ENCODE results near the gene MYOF.
"Not testable (repeated sequence)": the region's sequence is repeated elsewhere in the genome, so short reads cannot be mapped to it uniquely, and the experiment has no call there.

Gene MYOF

DNA sequence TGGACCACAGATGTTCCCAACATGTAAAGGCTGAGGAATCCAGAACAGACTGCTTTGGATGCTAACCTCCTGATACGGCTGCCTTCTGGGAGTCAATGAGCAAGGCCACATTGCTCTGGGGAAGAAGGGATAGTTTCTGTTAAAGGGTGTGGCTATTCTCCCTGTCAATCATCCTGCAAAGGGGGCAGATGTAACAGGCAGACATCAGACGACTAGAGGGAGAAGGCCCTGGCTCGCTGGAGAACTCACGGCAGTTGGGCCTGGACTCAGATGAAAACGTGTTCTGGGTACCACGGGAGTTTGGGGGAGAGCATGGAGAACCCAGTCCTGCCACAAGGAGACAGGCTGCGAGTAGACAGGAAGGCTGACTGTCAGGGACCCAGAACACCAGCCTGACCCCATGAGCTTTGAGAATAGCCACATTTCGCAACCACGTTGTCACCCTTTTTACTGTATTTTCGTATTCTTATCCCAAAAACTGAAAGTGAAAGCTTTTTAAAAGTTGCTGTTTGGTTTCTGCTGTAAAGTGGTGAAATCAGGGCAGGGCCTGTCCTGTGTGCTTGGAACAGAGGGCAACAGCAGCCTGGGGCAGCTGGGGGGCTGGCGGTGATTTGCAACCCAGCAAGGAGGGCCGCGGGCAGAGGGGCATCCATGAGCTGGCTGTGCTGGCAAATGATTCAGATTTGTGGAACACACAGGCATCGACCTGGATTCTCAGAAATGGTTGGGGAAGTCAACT lies 95.3 kb downstream of the MYOF start:
- peak; percentile 40 for DNase-seq

DNA sequence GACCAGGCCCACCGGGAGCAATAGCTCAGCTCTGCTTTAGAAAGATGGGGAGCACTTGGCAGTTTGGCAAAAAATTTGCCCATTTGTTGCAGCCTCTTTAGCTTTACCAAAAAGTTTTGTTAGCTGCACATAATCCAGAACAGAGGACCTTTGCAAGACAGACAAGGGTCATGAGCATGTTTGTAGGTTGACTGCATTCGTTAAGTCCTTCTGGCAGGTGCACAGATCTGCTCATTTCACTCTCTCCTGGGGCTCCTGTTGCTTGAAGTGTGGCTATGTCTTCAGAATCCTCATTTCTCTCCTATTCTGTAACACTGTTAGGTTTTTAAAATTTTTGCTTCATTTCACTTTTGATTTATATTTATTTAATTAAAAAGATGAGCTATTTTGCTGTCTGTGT lies 96.8 kb downstream of the MYOF start:
- DNase-seq, result no peak

DNA sequence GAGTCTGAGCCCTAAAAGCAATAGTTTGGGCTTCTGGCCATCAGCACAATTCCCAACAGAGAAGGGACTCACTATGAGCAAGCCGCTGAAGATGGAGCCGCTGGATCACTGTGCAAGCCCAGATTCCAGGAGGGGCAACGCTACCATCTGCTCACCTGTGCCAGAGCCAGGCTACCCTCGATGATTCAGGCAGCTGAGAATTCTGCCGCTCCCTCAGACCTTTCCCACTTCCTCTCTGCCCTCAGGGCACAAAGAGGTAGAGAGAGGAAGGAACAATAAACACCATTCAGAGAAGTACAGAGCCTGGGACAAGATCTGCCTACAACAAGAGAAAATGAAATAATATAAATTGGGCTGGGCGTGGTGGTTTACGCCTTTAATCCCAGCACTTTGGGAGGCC lies 98.1 kb downstream of the MYOF start:
- DNase-seq, result no peak

DNA sequence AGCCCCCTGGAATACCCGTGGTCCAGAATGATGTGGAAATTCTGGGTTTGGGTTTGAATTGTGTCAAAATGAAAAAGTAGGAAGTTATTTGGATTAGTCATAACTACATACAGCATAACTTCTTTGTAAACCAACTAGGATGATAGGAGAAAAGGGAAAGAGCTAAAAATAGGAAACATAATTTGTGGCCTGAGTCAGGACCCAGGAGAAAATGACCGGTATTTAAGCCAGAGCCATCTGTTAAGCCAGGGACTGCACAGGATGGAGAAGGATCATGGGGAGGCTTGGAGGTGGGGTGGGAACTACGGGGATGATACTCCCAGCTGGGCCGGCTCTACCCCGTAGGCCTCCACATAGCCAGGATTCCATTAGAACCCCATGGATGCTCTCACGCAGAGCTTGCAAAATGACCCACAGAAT lies 98.6 kb downstream of the MYOF start:
- DNase-seq, result no peak

DNA sequence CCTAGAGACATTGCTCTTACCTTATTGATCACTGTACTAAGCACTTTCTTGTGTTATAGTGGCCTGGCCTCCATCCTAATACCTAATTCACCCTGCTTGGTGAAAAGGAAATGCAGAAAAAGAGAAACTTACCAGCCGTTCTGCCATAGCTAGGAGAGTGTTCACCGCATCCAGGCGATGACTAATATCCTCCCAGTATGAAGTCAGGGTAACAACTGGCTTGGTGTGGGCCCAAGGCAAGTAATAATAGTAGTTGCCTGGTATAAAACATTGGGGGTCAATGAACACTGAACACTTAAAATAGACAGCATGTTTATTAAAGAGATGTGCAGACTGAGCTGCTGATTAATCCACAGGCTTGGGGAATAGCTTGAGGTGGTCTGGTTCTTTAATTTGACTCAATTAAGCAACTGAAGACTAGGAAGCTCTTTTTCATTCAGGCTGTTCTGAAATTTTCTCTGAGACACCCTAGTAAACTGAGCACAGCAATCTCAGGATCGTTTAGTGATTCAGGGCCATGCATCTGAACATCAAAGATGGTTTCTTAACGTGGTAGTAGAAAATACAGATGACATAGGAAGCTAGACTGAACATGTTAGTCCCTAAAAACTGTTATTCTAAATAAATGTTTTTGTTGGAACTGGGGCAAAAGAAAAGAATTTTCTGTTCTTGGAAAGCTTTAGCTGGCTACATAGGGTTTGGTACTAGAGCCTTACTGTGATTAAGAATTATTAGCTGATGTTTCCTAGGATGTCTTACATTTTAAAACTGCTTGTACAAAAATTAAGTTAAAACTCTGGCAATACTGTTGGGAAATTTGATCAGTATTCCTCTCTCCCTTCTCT lies 102.2 kb downstream of the MYOF start:
- DNase-seq, result no peak

DNA sequence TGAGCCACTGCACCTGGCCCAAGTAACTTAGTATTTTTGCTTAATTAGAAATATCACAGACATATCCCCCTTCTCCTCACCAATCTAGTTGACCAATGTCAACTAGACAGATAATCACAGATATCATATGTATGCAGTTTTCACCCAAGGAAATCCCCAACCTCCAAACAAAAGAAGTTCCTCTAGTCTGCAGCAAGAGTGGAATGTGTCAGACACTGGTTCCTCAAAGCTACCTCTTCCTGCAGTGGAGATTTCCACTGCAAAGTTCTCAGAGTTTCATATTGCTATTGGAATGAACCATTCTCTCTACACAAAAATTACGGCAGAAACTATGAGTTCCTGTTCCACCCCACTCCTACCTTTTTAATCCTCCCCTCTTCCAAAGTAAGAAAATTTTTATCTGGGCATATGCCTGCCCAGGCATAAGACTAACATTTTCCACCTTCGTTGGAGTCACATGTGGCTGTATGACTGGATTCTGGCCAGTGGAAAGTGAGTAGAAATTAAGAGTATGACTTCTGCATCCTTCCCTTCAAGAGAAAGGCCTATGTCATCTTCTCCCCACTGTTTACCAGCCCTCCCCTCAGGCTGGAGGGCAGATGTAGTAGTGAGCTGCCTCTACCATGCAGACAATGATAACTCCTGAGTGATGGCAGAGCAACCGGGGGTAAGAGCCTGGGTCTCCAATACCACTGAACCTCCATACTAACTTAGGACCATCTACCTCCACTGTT lies 103.0 kb downstream of the MYOF start:
- no peak for DNase-seq

DNA sequence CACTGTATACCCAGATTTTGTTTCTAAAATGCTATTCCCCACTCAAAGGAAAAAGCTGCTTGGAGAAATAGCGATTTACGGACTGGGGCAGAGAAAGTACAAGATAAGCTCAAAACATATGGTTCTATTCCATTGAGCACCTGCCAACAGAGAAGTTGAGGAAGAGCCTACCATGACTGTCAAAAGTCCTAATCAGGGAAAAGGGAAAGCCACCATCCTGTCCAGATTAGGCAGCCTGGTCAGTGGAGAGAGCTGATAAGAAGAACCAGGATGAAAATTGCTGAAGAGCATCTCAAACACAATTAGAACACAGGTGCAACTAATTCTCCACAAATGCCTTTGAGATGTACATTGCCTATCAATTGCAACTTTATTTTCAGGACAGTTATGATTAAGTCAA lies 104.1 kb downstream of the MYOF start:
- no peak for DNase-seq

DNA sequence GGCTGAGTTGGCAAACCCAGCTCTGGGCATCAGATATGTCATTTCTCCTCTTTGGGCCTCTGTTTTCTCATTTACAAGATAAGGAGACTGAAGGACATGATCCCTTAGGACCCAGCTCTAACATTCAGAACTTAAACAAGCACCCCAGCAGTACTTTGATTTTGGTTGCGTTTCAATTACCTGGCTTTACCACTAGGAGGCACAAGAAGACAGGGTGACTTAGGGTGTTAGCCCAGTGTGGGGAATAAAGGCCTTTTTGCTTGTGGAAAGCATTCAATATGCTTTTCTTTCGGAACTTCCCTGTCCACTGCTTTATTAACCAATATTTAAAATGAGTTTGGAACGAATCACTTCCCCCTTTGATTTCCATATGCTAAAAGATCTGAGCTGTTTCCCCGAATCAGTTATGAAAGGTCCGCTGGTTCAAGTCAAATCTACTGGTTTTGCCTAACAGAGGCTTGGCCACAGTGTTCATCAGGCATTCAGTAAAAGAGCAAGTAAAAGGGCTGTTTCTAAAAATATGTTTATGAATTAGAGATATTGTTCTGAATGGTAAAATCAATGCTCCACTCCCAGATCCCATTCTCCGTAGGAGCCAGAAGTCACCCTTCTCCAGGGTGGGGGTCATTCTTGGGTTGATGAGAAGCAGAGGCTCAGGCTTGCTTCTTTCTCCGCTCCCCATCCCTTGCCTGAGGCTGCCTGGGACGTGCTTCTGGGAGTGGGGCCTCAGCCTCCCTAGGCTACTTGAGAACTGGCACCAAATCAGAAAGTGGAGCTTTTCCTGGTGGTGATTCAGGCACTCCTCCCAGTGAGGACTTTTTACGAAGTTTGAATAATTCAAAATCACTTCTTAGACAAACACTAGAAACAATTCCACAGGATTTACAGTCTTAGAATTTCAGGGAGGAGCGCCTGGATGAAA lies 105.5 kb downstream of the MYOF start:
- DNase-seq, result peak; percentile 45

DNA sequence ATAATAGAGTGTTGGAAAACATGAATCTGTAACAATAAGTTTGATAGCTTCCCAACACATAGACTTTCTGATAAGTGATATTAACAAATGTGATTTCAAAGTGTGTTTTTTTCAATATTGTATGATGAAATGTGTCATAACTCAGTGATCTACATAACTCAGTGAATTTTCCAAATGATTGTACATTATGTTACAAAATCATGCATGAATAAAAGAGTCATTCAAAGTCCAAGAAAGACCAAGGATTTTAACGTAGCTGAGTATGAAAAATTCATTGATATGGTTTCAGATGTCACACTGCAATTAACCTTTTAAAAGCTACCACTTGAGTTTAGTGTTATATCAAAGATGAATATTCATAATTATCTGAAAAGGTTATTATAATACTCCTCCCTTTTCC lies 111.2 kb downstream of the MYOF start:
- no peak for DNase-seq

DNA sequence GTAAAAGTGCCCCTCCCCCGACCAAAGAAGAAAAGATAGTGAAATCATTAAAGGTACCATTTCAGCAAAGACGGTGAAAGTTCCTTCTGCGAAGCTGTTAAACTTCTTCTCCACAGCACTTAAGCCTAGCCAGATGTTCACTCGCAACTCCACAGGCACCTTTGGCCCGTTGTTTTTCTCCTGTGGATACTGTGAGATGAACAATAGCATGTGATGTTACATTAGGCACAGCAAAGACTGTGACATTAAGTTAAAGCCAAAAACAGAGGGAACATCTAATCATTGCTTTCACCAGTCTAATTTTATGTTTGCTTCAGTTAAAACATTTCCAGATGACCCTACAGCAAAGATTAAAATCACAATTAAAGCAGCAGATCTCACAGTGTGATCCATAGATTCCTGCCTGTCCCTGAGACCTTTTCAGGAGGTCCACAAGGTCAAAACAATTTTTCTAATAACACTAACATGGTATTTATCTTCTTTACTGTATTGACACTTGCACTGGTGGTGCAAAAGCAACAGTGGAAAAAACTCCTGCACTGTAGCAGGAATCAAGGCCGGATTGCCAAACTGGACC lies 112.5 kb downstream of the MYOF start:
- DNase-seq, result no peak

DNA sequence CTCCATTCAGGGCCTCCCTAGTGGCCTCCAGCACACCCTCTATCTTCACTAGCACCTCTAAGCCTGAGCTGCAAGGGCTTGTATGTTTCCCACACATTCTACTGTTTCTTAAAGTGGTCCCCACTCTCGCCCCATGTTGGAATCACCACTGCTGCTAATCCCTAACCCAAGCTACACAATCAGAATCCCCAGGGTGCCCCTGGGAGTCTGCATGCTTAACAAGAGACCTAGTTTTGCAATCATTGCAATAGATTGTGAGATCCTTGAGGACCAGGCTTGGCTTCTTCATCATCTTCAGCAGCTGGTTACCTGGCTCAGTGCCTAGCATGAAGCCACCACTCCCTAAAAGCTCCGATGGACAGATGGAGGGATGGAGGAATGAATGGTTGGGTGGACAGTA lies 113.9 kb downstream of the MYOF start:
- DNase-seq, result no peak

DNA sequence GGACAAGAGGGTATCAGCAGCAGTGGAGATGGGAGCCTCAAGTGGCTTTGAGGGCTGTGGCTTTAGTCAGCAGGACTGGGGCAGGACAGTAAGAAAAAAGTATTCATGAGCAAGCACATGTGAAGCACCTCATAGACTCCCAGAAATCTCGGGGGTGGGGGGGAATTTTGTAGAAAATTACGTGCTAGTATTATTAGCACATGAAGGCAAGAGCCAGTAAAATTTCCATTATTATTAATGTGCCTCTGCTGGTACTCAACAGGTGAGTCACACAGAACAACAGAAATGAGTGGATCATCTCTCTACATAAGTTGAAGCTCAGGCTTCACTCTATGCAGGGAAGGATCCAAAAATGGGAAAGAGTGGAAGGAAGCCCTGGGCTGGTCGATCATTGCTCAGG lies 114.5 kb downstream of the MYOF start:
- no peak for DNase-seq

DNA sequence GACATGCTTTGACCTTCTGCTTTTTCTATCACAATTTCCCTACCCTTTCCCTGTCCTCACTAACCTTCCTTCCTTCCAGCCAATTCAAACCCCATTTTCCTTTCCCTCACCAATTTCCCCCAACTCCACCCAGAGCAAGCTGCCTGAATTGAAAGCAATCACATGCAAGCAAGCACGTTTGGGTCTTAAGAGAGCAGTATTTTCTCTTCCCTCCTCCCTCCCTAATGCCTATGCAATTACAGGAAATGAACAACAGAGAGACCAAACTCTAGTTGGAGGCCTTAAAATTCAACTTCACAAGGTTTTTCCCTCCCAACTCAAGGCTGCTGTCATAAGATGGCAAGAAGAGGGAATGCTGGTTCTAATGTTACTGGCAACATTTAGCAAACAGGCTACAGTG lies 117.2 kb downstream of the MYOF start:
- no peak for DNase-seq

DNA sequence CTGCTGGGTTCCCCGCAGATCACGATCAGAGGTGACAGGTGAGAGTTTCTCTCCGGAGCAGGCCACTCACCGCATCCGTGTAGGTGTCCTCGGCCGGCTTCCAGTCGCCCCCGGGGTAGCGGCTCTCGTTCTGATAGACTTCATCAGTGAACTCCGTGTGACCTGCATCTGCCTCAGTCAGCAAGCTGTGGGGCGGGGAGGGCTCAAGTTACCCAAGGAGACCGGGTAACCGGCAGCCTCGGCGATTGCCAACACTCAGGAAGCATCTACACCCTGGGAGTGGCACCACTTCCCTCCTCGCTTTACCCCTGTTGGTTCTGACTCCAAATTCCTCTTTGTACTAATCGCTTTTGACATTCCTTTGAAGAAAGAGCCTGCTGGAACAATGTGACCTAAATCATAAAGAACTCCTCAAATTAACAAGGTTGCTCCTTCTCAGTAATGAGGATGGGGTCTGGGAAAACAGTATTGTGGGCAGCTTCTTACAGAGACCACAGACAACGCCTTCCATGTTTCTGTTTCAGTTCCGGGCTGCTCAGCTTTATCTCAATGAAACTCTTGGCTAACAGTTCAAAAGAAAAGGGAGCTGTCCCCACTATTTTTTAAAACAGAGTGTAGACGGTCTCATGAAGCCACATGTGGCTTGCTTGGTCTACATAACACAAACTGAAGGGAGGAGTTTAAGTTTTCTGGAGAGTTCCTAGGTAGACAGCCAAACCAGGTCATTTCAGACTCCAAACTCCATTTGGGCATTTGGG lies 118.1 kb downstream of the MYOF start:
- DNase-seq, result peak; percentile 53

DNA sequence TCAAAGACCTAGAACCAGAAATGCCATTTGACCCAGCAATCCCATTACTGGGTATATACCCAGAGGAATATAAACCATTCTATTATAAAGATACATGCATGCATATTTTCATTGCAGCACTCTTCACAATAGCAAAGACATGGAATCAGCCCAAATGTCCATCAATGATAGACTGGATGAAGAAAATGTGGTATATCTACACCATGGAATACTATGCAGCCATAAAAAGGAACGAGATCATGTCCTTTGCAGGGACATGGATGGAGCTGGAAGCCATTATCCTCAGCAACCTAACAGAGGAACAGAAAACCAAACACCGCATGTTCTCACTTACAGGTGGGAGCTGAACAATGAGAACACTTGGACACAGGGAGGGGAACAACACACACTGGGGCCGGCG lies 123.7 kb downstream of the MYOF start:
- DNase-seq, result not testable (repeated sequence)

DNA sequence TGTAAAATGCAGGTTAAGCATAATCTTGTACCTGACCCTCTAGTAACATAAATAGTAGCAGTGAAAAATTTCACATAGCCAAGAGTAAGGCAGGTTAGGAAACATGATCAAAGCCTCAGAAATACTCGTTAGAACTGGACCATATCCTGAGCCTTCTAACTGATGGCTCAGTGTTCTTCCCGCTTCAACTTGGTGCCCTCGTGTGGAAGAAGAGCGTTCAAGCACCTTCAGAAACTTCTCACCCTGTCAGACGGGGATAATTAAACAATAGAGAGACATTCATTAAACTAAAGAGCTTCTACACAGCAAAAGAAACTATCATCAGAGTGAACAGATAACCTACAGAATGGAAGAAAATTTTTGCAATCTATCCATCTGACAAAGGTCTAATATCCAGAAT lies 124.5 kb downstream of the MYOF start:
- no peak for DNase-seq

DNA sequence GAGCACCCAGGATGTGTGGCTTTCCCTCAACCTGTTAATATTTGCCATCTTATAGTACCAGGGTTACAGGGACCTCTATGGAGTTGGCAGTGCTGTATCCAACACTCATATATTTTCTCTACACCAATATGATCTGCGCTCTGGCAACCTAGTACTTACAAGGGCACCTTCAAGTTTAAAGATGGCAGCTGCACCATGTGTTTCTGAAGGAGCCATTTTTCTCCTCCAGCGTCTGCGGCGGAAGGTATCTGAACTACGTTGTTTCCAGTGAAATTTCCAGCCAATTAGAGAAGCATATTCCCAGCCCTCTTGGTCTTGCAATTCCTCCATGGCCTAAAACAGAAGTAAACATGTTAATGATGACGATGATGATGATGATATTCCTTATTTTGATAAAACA lies 125.6 kb downstream of the MYOF start:
- DNase-seq, result no peak

DNA sequence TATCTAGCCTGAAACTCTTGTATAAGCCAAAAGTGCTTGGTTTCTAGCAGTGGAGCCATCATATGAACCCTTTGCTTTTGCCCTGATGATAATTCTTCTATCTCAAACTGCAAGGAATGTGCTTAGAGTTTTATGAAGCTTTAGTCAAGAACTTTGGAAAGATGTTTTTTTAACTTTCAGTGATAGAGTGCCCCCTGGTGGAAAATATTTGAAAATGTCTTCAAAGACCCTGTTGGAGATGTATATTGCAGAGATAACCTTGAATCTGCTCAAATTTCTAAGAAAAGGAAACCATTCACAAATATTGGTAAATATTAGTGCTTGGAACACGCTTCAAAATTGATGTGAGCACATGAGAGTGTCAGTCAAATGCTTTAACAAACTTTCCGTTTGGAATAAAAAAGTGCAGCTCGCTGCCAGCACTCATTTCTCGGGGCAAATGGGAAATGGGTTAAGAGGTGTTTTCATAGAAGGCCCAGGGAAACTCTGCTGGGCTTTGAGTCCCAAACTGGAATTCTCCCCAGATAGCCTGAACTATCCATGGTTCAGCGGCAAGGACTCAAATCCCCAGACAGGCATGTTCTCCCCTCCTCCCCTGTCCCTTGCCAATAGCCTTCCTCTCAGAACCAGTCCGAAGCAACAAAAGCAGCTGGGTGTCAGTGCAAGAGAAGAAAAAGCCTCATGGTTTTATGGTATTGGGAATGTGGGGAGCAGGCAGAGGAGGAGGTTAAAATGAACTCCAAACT lies 129.3 kb downstream of the MYOF start:
- DNase-seq, result no peak

DNA sequence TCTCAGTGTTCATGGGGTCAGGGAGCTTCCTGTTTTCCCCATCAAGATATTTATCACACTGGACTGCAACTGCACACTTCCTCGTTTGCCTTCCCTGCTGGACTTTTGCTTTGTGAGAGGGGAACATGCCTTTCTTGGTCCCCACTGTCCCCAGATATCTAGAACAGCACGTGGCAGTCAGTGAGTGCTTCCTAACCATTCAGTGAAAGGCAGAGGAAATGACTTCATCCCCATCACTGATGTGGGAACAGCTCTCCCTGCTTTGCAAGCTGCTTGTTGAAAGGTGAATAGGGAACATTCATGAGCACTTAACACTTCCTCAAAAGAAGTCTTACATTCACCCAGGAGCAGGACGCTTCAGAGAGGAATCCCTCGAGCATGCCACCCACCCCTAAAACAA lies 135.4 kb downstream of the MYOF start:
- no peak for DNase-seq

DNA sequence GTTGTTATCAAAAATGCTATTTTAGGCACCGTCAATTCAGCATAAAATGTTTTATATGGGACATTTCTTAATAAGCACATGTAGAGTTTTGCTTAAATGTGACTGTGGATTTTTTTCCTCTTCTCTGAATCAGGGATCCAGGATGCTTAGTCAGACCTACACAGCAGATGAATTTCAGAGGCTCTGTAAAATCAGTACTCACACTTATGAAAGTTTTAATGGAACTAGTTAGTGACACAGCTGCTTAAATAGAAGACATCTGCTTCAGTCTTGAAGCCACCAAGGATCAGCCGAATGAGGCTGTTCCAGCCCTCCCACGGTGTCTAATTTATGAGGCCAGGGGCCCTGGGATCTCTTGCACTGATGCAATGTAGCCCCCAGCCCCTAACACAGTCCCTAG lies 136.0 kb downstream of the MYOF start:
- no peak for DNase-seq

DNA sequence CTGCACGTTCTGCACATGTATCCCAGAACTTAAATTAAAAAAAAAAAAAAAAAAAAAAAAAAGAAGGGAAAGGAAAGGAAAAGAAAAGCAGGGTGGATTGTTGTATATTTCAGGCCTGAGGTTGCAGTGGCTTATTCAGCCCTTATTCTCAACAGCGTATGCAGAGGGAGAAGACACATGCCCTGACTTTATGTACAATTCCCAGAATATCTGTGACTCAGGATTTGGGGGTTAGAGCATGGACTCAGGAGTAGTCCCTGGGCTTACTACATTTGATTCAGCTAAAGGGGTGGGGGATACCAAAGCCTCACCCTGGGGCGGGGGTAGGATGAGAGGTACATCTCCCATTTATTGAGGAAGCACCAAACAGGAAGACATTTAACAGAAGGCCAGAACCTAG lies 137.4 kb downstream of the MYOF start:
- no peak for DNase-seq
